GM21390 (cell line): ENCODE measurements around the gene METTL17.
"Not testable (repeated sequence)": the region's sequence is repeated elsewhere in the genome, so short reads cannot be mapped to it uniquely, and the experiment has no call there.

Source experiments
- ATAC-seq: cut with Tn5 transposase; IDR thresholded peaks from one replicate; pipeline ENCODE4 v1.9.1; 2021; ENCODE audit not compliant: unreplicated experiment

The METTL17 gene

GRCh38 chr14:20989787-20990600 lies at the start of gene METTL17:
METTL17 (plus strand) TSS chr14:20989980; CDS start chr14:20990003, 23 bp downstream.
- ATAC-seq = peak; percentile 93

GRCh38 chr14:20945146-20945545 lies 44.6 kb upstream of the METTL17 start:
- ATAC-seq = not testable (repeated sequence)

GRCh38 chr14:20946707-20947106 lies 43.1 kb upstream of the METTL17 start:
- ATAC-seq = not testable (repeated sequence)

GRCh38 chr14:20954736-20955537 lies 34.8 kb upstream of the METTL17 start, which contains the start of gene RNASE2:
RNASE2 (plus strand) TSS chr14:20955487; CDS start chr14:20955772, 285 bp downstream.
- not testable (repeated sequence) for ATAC-seq

- not testable (repeated sequence) for ATAC-seq
Measured at GRCh38 chr14:20955538-20955873, 34.3 kb upstream of the METTL17 start.

- ATAC-seq = no peak
Measured at GRCh38 chr14:20956376-20956976, 33.3 kb upstream of the METTL17 start.

GRCh38 chr14:20958946-20959345 lies 30.8 kb upstream of the METTL17 start:
- ATAC-seq = not testable (repeated sequence)

GRCh38 chr14:20969336-20969735 lies 20.4 kb upstream of the METTL17 start:
- ATAC-seq = no peak

- peak; percentile 9 for ATAC-seq
Measured at GRCh38 chr14:20970647-20970982, 19.2 kb upstream of the METTL17 start.

- ATAC-seq = peak; percentile 95
Measured at GRCh38 chr14:20970983-20971704, 18.6 kb upstream of the METTL17 start.

- no peak for ATAC-seq
Measured at GRCh38 chr14:20971705-20972021, 18.1 kb upstream of the METTL17 start.

GRCh38 chr14:20973501-20973900 lies 16.3 kb upstream of the METTL17 start:
- ATAC-seq = no peak

GRCh38 chr14:20976291-20976690 lies 13.5 kb upstream of the METTL17 start:
- no peak for ATAC-seq

GRCh38 chr14:20978687-20979086 lies 11.1 kb upstream of the METTL17 start:
- ATAC-seq = no peak

GRCh38 chr14:20980906-20981305 lies 8.9 kb upstream of the METTL17 start:
- no peak for ATAC-seq

- no peak for ATAC-seq
Measured at GRCh38 chr14:20982646-20983369, 7.0 kb upstream of the METTL17 start.

GRCh38 chr14:20985650-20986049 lies 4.1 kb upstream of the METTL17 start:
- not testable (repeated sequence) for ATAC-seq

- ATAC-seq = no peak
Measured at GRCh38 chr14:20986811-20987210, 3.0 kb upstream of the METTL17 start.

- no peak for ATAC-seq
Measured at GRCh38 chr14:20988717-20989470, 886 bp upstream of the METTL17 start.

- no peak for ATAC-seq
Measured at GRCh38 chr14:20989471-20989786, 351 bp upstream of the METTL17 start.
